HepG2 (cell line): ENCODE data around the gene KLF3.

ENCODE experiments used
- ATF4 ChIP-seq, 2 experiments: fragments of 450-650 bp in 1 of 2; sonication (generic) in 1 of 2; formaldehyde crosslinking; IDR thresholded peaks; 2 replicates each; pipeline versions ENCODE4 v1.5.0 to v1.8.0; 2020 to 2022; ENCODE audit warnings: mild to moderate bottlenecking in 1 of 2, missing genetic modification reagents in 1 of 2
- HMGXB4 ChIP-seq, 2 experiments: sonication (generic) in 1 of 2; formaldehyde crosslinking in 1 of 2; IDR thresholded peaks; 2 replicates each; pipeline versions ENCODE4 v1.4.0 to v1.6.1; 2018 to 2020; ENCODE audit warnings: missing genetic modification reagents in 2 of 2, borderline replicate concordance in 1 of 2, low read depth in 1 of 2, mild to moderate bottlenecking in 1 of 2, missing biosample characterization in 1 of 2
- MED1 ChIP-seq: sonication (generic); formaldehyde crosslinking; IDR thresholded peaks from 2 replicates; pipeline ENCODE4 v1.4.0; 2020; ENCODE audit warnings: missing genetic modification reagents
- POLR2A ChIP-seq, 2 experiments: IDR thresholded peaks; 2 replicates each; pipeline ENCODE4 v1.6.1; 2011; ENCODE audit warnings: low read depth in 2 of 2, low read length in 2 of 2, mild to moderate bottlenecking in 1 of 2, moderate library complexity in 1 of 2; ENCODE audit not compliant: insufficient read depth in 1 of 2
- RARG ChIP-seq: sonication (generic); formaldehyde crosslinking; IDR thresholded peaks from 2 replicates; pipeline ENCODE4 v1.4.0; 2020; ENCODE audit warnings: low read depth, mild to moderate bottlenecking, missing genetic modification reagents
- SKIL ChIP-seq: sonication (generic); formaldehyde crosslinking; IDR thresholded peaks from 2 replicates; pipeline ENCODE4 v1.8.0; 2022; ENCODE audit warnings: missing genetic modification reagents, mild to moderate bottlenecking, moderate library complexity, borderline replicate concordance
- SMC3 ChIP-seq: IDR thresholded peaks from 2 replicates; pipeline ENCODE4 v1.6.1; 2011; ENCODE audit warnings: low read length, improper control_type of control experiment
- SP2 ChIP-seq: sonication (generic); formaldehyde crosslinking; IDR thresholded peaks from 2 replicates; pipeline ENCODE4 v1.5.1; 2020; ENCODE audit warnings: mild to moderate bottlenecking, missing genetic modification reagents
- TAF1 ChIP-seq: sonication (generic); formaldehyde crosslinking; IDR thresholded peaks from 2 replicates; pipeline ENCODE4 v1.4.0; 2020; ENCODE audit warnings: missing genetic modification reagents
- TCF12 ChIP-seq, 2 experiments: fragments of 450-650 bp in 1 of 2; sonication (generic) in 1 of 2; formaldehyde crosslinking in 1 of 2; IDR thresholded peaks; 2 replicates each; pipeline versions ENCODE4 v1.6.1 to v1.8.0; 2017 to 2022; ENCODE audit warnings: antibody characterized with exemption in 1 of 2, mild to moderate bottlenecking in 1 of 2, missing genetic modification reagents in 1 of 2, moderate library complexity in 1 of 2
- ZBTB14 ChIP-seq: sonication (generic); formaldehyde crosslinking; IDR thresholded peaks from 2 replicates; pipeline ENCODE4 v1.4.0; 2020; ENCODE audit warnings: missing genetic modification reagents
- ZBTB7A ChIP-seq: sonication (generic); formaldehyde crosslinking; IDR thresholded peaks from 2 replicates; pipeline ENCODE4 v1.8.0; 2022; ENCODE audit warnings: mild to moderate bottlenecking, missing genetic modification reagents
- TF ChIP-seq, protein P1 (sequence below): fragments of 450-650 bp; IDR thresholded peaks from 2 replicates; pipeline ENCODE4 v1.6.1; 2016

DNA sequence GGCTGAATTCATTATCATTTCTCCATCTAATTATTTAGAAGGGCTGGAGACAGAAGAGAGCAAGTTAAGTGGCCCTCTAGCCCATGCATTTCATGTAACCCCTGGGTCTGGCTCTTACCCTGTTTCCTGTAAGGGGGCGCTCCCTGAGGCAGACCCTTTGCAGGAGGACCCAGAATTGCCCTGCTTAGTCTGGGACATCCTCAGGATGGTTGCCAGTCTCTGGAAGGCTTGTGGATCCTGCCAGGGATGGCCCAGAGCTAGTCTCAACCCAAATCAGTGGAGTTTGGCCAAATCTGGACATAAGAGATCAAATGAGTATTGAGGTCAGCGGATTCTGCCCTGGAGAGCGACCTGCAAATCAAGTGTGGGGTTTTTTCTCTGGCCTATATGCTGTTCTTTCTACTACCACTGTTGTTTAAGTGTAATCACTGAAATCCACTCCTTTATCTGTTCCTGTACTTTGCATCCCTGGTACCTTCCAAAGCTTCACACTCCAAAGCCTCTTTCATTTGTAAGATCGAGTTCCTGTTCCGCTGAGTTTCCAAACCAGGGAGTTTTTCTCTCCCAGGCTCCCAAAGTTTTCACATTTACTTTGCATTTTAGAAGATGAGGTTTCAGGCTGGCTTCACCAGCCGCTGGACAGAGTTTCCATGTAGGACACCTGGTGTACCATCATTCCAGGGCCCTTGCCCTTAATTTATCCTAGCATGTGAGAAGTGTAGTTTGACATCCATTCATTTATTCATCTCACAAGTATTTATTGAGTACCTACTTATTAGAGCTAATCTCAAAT, 6.3 kb downstream of the KLF3 start:
- TF ChIP-seq SMC3 = no peak
- TF ChIP-seq SP2 (CRISPR knock-in tag) = no peak
- no peak for TF ChIP-seq TAF1
- TF ChIP-seq ZBTB7A = no peak
- no peak for TF ChIP-seq POLR2A (IDR thresholded peaks at IDR 0.05; ENCODE audit: insufficient read depth in 1 of 2, low read depth in 2 of 2, low read length in 2 of 2)
- no peak for TF ChIP-seq ZBTB14 (CRISPR knock-in tag)
- TF ChIP-seq, protein P1, sequence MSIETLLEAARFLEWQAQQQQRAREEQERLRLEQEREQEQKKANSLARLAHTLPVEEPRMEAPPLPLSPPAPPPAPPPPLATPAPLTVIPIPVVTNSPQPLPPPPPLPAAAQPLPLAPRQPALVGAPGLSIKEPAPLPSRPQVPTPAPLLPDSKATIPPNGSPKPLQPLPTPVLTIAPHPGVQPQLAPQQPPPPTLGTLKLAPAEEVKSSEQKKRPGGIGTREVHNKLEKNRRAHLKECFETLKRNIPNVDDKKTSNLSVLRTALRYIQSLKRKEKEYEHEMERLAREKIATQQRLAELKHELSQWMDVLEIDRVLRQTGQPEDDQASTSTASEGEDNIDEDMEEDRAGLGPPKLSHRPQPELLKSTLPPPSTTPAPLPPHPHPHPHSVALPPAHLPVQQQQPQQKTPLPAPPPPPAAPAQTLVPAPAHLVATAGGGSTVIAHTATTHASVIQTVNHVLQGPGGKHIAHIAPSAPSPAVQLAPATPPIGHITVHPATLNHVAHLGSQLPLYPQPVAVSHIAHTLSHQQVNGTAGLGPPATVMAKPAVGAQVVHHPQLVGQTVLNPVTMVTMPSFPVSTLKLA = no peak
- TF ChIP-seq MED1 (CRISPR knock-in tag) = no peak
- no peak for TF ChIP-seq ATF4 (CRISPR knock-in tag; IDR thresholded peaks at IDR 0.05)
- TF ChIP-seq TCF12 (IDR thresholded peaks at IDR 0.05) = no peak
- no peak for TF ChIP-seq TCF12 (CRISPR knock-in tag; IDR thresholded peaks at IDR 0.05)
- TF ChIP-seq HMGXB4 (CRISPR knock-in tag; IDR thresholded peaks at IDR 0.05; ENCODE audit: borderline replicate concordance in 1 of 2, low read depth in 1 of 2) = no peak
- no peak for TF ChIP-seq RARG (CRISPR knock-in tag)
- TF ChIP-seq SKIL (CRISPR knock-in tag) = no peak
